GM12891 (cell line): ENCODE results near the gene OR8K1.

Source experiments
- PAX5 ChIP-seq: IDR thresholded peaks from 2 replicates; pipeline ENCODE4 v1.6.1; 2011; ENCODE audit warnings: low read length, moderate library complexity, mild to moderate bottlenecking; ENCODE audit not compliant: insufficient read depth, severe bottlenecking
- POLR2A ChIP-seq: IDR thresholded peaks from 2 replicates; pipeline ENCODE4 v1.6.1; 2011; ENCODE audit warnings: low read depth, low read length, control low read depth
- POLR2AphosphoS5 ChIP-seq: IDR thresholded peaks from 2 replicates; pipeline ENCODE4 v1.6.1; 2011; ENCODE audit warnings: low read depth, low read length, control low read depth
- POU2F2 ChIP-seq: IDR thresholded peaks from 2 replicates; pipeline ENCODE4 v1.6.1; 2011; ENCODE audit warnings: low read depth, mild to moderate bottlenecking, control low read depth, low read length, moderate library complexity
- SPI1 ChIP-seq: IDR thresholded peaks from 2 replicates; pipeline ENCODE4 v1.6.1; 2011; ENCODE audit warnings: low read depth, low read length, control low read depth
- TAF1 ChIP-seq: IDR thresholded peaks from 2 replicates; pipeline ENCODE4 v1.6.1; 2011; ENCODE audit warnings: low read depth, low read length, control low read depth

- TF ChIP-seq POLR2A (no peak), TAF1 (no peak), SPI1 (no peak), POLR2AphosphoS5 (no peak), POU2F2 (no peak), PAX5 (no peak)
Measured at GRCh38 chr11:56394381-56394780, 48.5 kb downstream of the OR8K1 start.
